NCI-H2107 treated with DMSO at 0.1 percent for 48 hours (cell line): ENCODE measurements around the gene KCNG2.
"Not testable (repeated sequence)": the region's sequence is repeated elsewhere in the genome, so short reads cannot be mapped to it uniquely, and the experiment has no call there.

Experiments used
- DNase-seq: peaks from one replicate; lab custom pipeline; 2025; ENCODE audit not compliant: unreplicated experiment; lab: John Stamatoyannopoulos, UW

Gene KCNG2

GRCh38 chr18:79849328-79850207 is 51.8 kb downstream of the KCNG2 start:
- DNase-seq = no peak

GRCh38 chr18:79850731-79851130 is 53.0 kb downstream of the KCNG2 start:
- DNase-seq = no peak

- no peak for DNase-seq
Measured at GRCh38 chr18:79851489-79851888, 53.8 kb downstream of the KCNG2 start.

- no peak for DNase-seq
Measured at GRCh38 chr18:79851950-79852349, 54.2 kb downstream of the KCNG2 start.

GRCh38 chr18:79852561-79853302 is 55.0 kb downstream of the KCNG2 start:
- DNase-seq = no peak

- DNase-seq = no peak
Measured at GRCh38 chr18:79853303-79853992, 55.7 kb downstream of the KCNG2 start.

GRCh38 chr18:79853993-79854364 is 56.2 kb downstream of the KCNG2 start:
- no peak for DNase-seq

GRCh38 chr18:79855147-79855933 is 57.6 kb downstream of the KCNG2 start:
- DNase-seq = no peak

- DNase-seq = peak; percentile 19
Measured at GRCh38 chr18:79856119-79857007, 58.6 kb downstream of the KCNG2 start.

GRCh38 chr18:79857082-79857671 is 59.4 kb downstream of the KCNG2 start:
- DNase-seq = no peak

GRCh38 chr18:79859314-79859713 is 61.6 kb downstream of the KCNG2 start:
- no peak for DNase-seq

- DNase-seq = no peak
Measured at GRCh38 chr18:79861687-79862086, 63.9 kb downstream of the KCNG2 start.

GRCh38 chr18:79862562-79862961 is 64.8 kb downstream of the KCNG2 start:
- no peak for DNase-seq

- DNase-seq = no peak
Measured at GRCh38 chr18:79863161-79864005, 65.6 kb downstream of the KCNG2 start.

GRCh38 chr18:79864006-79864725 is 66.4 kb downstream of the KCNG2 start:
- no peak for DNase-seq

- not testable (repeated sequence) for DNase-seq
Measured at GRCh38 chr18:79864955-79865354, 67.2 kb downstream of the KCNG2 start.

GRCh38 chr18:79865951-79866350 is 68.2 kb downstream of the KCNG2 start:
- not testable (repeated sequence) for DNase-seq
